Stimulated activated CD4-positive, alpha-beta T cell treated with anti-CD3 and anti-CD28 coated beads, Interleukin-4, amount 100 ng/mL, for 4 hours (primary cell): Measurements from ENCODE around the gene SUSD3.
"Not testable (repeated sequence)": the region's sequence is repeated elsewhere in the genome, so short reads cannot be mapped to it uniquely, and the experiment has no call there.

ENCODE experiments used
- DNase-seq, 2 experiments: peaks; one replicate each; pipeline ENCODE4 v3.0.0-alpha.2; 2020

Gene SUSD3

DNA sequence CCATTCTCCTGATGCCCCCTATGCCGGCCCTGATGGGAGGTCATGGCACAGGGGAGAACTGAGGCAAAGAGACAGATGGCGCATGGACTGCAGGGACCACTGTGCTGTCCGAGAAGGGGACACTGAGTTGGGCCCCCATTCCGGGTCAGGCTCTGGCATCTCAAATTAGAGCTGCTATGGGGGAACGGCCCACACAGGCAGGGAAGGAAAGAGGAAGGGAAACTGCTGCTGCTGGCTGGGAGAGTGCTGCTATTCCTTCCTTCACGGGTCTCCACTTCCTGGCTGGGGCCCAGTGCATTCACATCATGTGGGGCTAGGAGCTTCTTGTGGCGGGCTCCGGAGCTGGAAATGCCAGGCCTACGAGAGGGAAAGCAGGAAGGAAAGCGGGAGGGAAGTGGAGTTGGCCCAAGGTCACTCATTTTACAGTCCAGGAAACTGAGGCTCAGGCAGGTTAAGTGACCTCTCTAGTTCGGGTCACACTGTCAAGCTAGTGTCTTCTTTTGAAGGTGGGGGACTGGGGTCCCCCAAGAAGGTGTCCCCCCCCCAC lies 36.2 kb downstream of the SUSD3 start:
- DNase-seq = no peak

DNA sequence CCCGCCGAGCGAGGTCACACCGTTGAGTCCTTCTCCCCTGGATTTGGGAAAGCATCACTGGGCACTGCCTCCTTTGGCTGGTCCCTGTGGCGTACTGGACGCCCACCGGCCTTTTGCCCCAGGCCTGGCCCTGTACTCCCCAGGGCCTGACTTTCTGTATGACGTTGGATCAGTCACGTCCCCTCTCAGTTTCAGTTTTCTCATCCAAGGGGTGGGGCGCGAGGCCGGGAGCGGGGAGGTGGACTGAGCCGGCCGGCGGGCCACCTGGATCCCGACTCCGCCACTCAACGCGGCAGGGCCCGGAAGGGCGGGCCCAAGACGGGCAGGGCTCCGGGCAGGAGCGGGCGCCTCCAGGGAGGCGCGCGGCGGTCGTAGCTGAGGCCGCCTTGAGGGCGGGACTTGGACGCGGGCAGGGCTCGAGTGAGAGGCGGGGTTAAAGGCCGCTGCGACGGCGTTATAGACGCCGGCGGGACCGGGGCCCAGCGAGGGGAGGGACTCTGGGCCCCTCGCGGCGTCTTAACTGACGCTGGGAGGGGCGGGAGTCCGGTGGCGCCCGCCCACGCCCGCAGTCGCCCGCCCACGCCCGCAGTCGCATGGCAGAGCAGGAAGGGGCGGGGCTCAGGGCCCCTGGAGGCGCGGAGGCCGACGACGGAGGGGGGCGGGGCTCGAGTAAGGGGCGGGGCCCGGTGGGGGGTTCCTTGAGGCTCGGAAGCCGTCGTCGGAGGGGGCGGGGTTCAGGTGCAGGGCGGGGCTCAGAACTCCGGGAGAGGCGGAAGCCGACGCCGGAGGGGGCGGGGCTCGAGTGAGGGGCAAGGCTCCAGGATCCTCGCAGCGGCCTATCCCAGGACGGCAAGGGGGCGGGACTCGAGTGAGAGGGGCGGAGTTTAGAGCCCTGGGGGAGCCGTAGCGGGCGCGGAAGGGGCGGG lies 37.0 kb downstream of the SUSD3 start:
- peak; percentile 100 for DNase-seq

DNA sequence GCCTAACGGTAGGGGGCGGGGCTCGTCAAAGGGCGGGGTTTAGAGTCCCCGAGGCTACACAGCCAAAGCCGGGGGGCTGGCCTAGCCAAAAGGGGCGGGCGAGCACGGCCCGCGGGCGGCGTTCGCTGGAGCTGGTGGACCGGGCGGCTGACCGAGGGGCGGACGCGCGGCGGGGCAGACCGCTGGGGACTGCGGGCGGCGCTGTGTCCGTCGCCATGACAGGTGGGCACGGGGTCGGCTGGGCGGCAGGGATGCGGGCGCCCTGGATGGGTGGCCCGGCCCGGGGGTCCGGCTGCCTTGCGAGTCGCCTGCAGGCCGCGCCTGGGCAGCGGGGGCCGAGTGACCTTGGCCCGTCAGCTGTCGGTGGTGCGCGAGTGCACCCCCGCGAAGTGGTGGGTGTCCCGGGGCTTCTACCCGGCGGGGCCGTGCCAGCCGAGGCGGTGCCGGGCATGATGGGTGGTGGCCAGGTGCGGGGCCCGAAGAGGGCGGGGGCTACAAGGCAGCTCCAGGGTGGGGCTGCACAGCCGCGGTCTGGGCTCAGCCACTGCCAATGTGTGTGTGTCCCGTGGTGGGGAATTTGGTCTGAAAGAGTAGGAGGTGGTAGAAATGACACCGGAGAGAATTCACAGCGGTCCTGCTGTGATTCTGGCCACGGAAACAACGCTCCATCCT lies 37.8 kb downstream of the SUSD3 start, which contains the start of gene CARD19:
Gene CARD19, plus strand, starts transcription at position 87 of the 672 bp plus-strand sequence. Its CDS starts 129 bp downstream, at position 216.
- DNase-seq = peak; percentile 35 to 50

GRCh38 chr9:93096811-93097382 lies 38.4 kb downstream of the SUSD3 start:
- no peak for DNase-seq

GRCh38 chr9:93097511-93098201 lies 39.2 kb downstream of the SUSD3 start:
- DNase-seq = no peak

- peak; percentile 50 to 64 for DNase-seq
Observed at GRCh38 chr9:93098236-93098946, 39.9 kb downstream of the SUSD3 start.

DNA sequence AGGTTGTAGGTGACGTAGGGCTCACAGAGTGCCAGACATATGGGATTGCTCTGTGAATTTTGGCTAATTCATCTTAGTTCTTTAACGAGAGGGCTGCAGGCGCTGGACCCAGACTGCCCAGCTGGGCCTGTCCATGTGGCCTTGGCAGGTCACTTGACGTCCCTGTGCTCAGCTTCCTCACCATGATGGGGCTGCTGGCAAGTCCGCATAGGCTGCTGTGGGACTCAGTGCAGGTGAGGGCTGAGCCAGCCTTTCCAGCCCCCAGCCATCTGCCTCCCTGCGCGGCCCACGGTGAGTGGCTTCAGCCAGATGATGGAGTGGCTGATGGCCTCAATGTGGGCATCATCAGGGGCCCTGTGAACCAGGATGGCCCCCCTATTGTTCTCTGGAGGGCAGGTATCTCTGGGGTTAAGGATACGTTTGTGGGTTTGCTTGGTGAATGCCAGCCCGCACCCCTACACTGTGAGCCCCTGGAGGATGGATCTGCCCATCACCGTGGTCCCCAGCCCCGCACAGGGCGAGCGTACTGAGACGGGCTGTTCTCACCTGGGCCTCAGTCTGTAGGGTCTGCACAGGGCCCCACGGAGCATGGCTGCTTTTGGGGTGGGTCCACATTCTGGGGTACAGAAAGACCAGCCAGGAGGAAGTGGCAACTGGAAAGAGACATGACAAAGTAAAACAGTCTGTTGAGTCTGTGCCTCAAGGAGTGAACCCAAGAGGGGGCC lies 41.2 kb downstream of the SUSD3 start:
- DNase-seq = no peak

GRCh38 chr9:93100276-93100636 lies 41.8 kb downstream of the SUSD3 start:
- no peak for DNase-seq

DNA sequence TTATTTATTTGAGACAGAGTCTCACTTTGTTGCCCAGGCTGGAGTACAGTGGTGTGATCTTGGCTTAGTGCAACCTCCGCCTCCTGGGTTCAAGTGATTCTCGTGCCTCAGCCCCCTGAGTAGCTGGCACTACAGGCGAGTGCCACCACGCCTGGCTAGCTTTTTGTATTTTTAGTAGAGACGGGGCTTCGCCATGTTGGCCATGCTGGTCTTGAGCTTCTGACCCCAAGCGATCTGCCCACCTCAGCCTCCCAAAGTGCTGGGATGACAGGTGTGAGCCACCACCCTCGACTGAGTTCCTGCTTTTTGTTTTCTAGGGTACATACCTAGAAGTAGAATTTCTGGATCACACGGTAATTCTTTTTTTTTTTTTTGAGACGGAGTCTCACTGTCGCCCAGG lies 42.6 kb downstream of the SUSD3 start:
- not testable (repeated sequence) for DNase-seq

GRCh38 chr9:93105620-93106019 lies 47.1 kb downstream of the SUSD3 start:
- DNase-seq = no peak

GRCh38 chr9:93107151-93107824 lies 48.8 kb downstream of the SUSD3 start:
- DNase-seq = no peak

GRCh38 chr9:93107825-93108161 lies 49.3 kb downstream of the SUSD3 start:
- DNase-seq = no peak

DNA sequence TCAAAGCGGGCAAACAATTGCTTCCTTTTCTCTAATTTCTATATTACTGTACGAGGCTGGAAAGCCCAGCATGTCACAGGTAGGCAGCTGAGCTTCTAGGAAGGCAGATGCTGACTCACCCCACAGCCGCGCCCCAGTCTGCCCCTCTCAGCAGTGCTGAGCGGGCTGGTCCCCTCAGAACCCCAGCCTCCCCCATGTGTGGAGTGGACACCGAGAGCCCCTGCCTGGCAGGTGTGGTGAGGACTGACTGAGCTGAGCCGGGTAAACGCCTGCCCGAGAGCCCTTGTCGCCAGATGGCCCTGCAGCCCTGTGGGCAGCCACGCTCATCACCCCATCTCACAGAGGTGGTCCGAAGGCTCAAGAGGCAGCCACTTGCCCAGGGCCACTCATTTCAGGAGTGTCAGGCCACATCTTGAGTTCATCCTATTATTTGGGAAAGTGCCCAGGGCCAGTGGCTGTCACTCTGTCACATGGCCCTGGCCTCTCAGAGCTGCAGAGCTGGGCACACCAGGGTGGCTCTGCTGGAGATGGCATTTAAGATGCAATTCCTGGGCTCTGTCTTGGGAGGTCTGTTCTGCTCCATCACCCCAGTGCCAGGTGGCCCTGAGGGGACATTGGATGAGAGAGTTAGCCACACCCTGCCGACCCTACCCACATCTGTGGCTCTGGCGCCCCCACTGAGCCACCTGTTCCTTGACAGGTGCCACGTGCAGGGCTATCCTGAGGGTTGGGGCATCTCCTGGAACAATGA lies 50.0 kb downstream of the SUSD3 start:
- DNase-seq = peak; percentile 43 to 50

DNA sequence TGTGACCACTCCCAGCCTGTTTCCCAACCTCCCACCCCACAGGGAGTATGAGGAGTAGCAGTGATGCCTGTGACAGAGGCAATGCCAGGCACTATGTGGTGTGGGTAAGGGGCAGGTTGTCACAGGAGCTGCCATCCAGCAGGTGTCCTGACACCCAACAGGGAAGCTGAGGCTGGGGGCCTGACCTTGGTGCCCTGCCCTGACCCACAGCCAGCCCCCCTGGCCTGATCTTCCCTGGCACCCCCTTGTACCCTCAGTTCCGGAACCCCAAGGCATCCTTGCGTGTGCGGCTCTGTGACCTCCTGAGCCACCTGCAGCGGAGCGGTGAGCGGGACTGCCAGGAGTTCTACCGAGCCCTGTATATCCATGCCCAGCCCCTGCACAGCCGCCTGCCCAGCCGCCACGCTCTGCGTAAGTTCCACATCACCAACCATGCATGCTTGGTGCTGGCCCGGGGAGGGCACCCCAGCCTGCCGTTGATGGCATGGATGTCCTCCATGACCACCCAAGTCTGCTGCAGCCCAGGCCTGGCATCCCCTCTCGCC lies 51.9 kb downstream of the SUSD3 start:
- DNase-seq = no peak

- no peak for DNase-seq
Observed at GRCh38 chr9:93111001-93111370, 52.5 kb downstream of the SUSD3 start.

GRCh38 chr9:93111371-93112115 lies 53.0 kb downstream of the SUSD3 start:
- no peak for DNase-seq

GRCh38 chr9:93112116-93112863 lies 53.8 kb downstream of the SUSD3 start:
- no peak for DNase-seq

DNA sequence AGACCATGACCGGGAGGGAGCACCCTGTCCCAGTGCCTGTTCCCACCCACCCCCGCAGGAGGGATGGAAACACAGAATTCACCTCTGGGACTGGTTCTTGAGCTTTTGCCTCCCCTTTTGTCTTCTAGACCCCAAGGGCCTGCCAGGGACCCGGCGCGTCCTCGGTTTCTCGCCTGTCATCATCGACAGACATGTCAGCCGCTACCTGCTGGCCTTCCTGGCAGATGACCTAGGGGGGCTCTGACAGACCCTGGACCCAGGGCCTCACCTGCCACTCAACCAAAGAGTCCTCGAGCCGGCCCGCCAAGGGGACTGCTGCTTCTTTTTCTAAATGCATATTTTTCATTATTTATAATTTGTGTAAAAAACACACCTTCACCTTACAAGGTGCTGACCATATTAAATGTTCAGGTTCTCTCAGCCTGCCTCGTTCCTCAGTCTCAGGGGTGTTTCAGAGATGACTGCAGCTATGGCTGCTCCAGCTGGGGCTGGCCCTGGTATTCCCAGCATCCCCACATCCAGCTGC lies 54.4 kb downstream of the SUSD3 start:
- no peak for DNase-seq
